Bronchial epithelial cell (primary cell): ENCODE results near the gene SMIM27. TPM values are rescaled to one million over a fixed set of nuclear protein-coding genes. Genes with fewer than 3 reads are reported as not detected.
A peak's percentile ranks its signal among the peaks of the same experiment; 100 is the strongest.
"Not testable (repeated sequence)": the region's sequence is repeated elsewhere in the genome, so short reads cannot be mapped to it uniquely, and the experiment has no call there.

ENCODE experiments used
- DNase-seq: peaks from one replicate; pipeline ENCODE4 v3.0.0-alpha.2; 2010; ENCODE audit warnings: low read depth
- FAIRE-seq: peaks from 2 replicates; lab custom pipeline; 2011; peaks lifted over from hg19 to GRCh38; lab: Jason Lieb, UNC
- H3K27me3 ChIP-seq: 2 replicates; pipeline ENCODE4 v1.5.1; 2011; ENCODE audit warnings: low read length; ENCODE audit not compliant: control insufficient read depth, insufficient read depth
- H3K36me3 ChIP-seq: 2 replicates; pipeline ENCODE4 v1.5.1; 2011; ENCODE audit warnings: low read length; ENCODE audit not compliant: control insufficient read depth, insufficient read depth
- H3K4me3 ChIP-seq: 2 replicates; pipeline ENCODE4 v1.5.1; 2011; ENCODE audit warnings: mild to moderate bottlenecking, low read depth, low read length, control low read depth
- total RNA-seq: library from RNA; depleted of rRNA; stranded (reverse); fragments of >200 nt; gene quantifications from 2 replicates; pipeline ENCODE4 v1.2.1, GENCODE V29; 2014
- TF ChIP-seq, protein P1 (sequence below): IDR thresholded peaks from 2 replicates; pipeline ENCODE4 v1.5.1; 2011; ENCODE audit warnings: mild to moderate bottlenecking, moderate library complexity, low read length, control low read depth, inconsistent platforms; ENCODE audit not compliant: insufficient read depth, severe bottlenecking

Gene SMIM27
- total RNA-seq, 1 donor from 2014 or later, result 1.3 TPM

DNA sequence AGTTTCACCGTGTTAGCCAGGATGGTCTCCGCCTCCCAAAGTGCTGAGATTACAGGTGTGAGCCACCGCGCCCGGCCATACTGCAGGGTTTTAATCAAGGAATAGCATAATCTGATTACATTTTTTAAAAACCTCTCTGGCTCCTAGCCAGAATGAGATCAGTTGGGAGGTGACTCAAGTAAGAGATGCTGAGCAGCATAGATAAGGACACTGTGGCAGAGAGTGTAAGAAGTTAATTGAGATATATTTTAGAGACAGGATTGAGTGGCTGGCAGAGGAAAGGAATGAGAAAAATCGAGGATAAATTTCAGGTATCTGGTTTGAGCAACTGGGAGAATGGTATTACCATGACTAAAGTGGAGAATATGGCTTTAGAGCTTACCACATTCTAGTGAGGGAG is 18.8 kb upstream of the SMIM27 start:
- no peak for DNase-seq
- Histone ChIP-seq H3K27me3 (no peaks in the 10 kb centered on the region), H3K36me3 (peaks cover 2% of the 10 kb centered on the region), H3K4me3 (no peak overlapping the region)
- no peak for FAIRE-seq
- TF ChIP-seq, protein P1, sequence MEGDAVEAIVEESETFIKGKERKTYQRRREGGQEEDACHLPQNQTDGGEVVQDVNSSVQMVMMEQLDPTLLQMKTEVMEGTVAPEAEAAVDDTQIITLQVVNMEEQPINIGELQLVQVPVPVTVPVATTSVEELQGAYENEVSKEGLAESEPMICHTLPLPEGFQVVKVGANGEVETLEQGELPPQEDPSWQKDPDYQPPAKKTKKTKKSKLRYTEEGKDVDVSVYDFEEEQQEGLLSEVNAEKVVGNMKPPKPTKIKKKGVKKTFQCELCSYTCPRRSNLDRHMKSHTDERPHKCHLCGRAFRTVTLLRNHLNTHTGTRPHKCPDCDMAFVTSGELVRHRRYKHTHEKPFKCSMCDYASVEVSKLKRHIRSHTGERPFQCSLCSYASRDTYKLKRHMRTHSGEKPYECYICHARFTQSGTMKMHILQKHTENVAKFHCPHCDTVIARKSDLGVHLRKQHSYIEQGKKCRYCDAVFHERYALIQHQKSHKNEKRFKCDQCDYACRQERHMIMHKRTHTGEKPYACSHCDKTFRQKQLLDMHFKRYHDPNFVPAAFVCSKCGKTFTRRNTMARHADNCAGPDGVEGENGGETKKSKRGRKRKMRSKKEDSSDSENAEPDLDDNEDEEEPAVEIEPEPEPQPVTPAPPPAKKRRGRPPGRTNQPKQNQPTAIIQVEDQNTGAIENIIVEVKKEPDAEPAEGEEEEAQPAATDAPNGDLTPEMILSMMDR, result no peak

DNA sequence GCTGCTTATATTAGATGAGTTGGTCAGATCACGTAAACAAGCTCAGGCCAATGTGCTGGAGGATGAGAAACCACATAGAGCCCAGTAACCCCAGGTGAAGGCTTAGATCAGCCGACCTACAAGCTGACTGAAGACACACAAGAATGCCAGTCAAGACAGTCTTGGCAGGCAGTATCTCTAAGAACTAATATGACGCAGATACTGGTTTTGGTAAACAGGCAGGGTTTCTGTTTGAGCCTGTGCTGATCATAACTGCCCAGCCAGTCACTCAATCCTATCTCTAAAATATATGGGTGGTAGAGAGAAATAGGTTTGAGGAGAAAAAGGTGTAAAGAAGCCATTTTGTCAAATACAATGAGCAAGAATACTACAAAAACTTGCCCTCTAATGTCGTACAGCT is 18.3 kb upstream of the SMIM27 start:
- DNase-seq (no peak), FAIRE-seq (peak; percentile 66)
- Histone ChIP-seq H3K27me3 (no peaks in the 10 kb centered on the region), H3K4me3 (no peak overlapping the region), H3K36me3 (peaks cover 2% of the 10 kb centered on the region)
- TF ChIP-seq, protein P1, result no peak

DNA sequence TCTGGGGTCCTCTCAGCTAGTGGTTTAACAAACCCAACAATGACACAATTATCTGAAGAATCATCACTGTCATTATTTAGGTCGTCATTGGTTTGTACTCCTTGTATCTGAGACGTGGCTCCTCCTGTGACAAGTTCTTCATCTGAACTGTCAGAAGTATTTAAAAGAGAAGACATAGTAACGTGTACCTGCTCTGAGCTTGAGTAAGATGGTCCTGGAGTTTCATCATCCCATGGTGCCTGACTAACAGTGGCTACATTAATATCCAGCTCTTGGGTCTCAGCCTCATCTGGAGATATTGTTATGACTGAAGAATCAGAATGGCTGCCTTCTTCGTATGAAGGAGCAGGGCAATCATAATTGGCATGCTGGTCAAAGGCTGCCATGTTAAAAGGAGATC is 9.1 kb upstream of the SMIM27 start:
- H3K27me3 ChIP-seq, result no peaks in the 10 kb centered on the region
- TF ChIP-seq, protein P1, result no peak
- peak; percentile 43 for FAIRE-seq

DNA sequence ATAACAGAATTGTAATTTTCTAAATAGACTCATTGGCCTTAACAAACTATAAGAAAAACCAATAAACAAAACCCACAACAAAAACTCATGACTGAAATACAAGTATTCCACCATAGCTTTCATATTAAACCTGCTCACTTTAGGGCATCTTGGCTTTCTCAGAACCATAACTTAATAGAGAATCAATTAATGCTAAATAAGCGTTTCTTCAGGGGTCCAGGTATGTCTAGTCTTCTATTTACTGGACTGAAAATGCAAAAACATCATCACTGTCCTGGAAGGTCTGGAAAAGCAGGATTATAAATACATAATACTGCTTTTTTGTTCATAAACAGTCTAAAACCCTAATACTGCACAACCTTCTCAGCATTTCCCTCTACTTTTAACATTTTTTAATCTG is 6.2 kb upstream of the SMIM27 start:
- Histone ChIP-seq H3K36me3 (peaks cover 2% of the 10 kb centered on the region), H3K27me3 (no peaks in the 10 kb centered on the region), H3K4me3 (no peak overlapping the region)
- DNase-seq (no peak), FAIRE-seq (no peak)
- TF ChIP-seq, protein P1, result no peak

More for the DNA sequence above, 9.1 kb upstream of the SMIM27 start:
- H3K36me3 ChIP-seq, result peaks cover 2% of the 10 kb centered on the region
- H3K4me3 ChIP-seq, result no peak overlapping the region
- no peak for DNase-seq

DNA sequence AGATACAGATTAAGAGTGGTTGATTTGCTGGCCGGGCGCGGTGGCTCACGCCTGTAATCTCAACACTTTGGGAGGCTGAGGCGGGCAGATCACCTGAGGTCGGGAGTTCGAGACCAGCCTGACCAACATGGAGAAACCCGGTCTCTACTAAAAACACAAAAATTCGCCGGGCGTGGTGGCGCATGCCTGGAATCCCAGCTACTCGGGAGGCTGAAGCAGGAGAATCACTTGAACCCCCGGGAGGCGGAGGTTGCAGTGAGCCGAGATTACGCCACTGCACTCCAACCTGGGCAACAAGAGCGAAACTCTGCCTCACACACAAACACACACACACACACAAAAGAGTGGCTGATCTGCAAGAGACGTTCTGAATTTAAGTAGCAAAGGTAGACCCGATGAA is 3.9 kb upstream of the SMIM27 start:
- H3K36me3 ChIP-seq, FAIRE-seq: not testable (repeated sequence)

DNA sequence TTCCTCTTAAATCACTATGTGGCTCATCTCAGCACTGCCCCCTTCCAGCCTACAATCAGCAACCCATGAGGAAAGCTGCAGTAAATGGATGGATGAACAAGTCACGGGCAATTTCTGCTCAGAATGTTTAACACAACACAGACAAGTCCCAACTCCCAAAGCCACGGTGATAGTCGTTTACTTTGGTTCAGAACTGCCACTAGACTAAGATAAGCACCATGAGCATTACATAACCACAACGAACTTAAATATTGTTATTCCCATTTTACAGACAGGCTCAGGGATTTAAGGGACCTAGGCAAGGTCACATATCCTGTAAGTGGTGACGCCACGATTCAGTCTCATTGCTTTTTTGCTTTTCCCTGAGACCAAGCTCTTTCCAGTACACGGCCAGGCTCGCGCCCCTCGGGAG is 2.0 kb upstream of the SMIM27 start:
- H3K36me3 ChIP-seq, result no peaks in the 10 kb centered on the region
- TF ChIP-seq, protein P1, result no peak
- no peak for FAIRE-seq
- DNase-seq, result peak; percentile 30
- H3K27me3 ChIP-seq, result no peaks in the 10 kb centered on the region
- H3K4me3 ChIP-seq, result peak overlapping the region; percentile 63

More for the DNA sequence above, 3.9 kb upstream of the SMIM27 start:
- H3K4me3 ChIP-seq, H3K27me3 ChIP-seq, DNase-seq: not testable (repeated sequence)
